Thyroid gland (tissue), 4 donors: ENCODE data around the gene IL3RA. TPM values are rescaled to one million over a fixed set of nuclear protein-coding genes. Genes with fewer than 3 reads are reported as not detected.
"Not testable (repeated sequence)": the region's sequence is repeated elsewhere in the genome, so short reads cannot be mapped to it uniquely, and the experiment has no call there.

Source experiments
- DNase-seq, 2 donors: peaks; one replicate each; pipeline ENCODE4 v3.0.0-alpha.2; 2019
- H3K27ac ChIP-seq, 3 donors: fragments of 200-600 bp; sonication (generic); 1 replicate in 2 of 3; 2 replicates in 1 of 3; pipeline ENCODE4 v1.5.1; 2016 to 2019; ENCODE audit warnings: mild to moderate bottlenecking in 1 of 3, moderate library complexity in 1 of 3
- H3K27me3 ChIP-seq: fragments of 200-600 bp; sonication (generic); one replicate; pipeline ENCODE4 v1.5.1; 2019
- H3K36me3 ChIP-seq, 2 donors: fragments of 200-600 bp; sonication (generic); one replicate each; pipeline ENCODE4 v1.5.1; 2016 to 2019
- H3K4me1 ChIP-seq, 2 donors: fragments of 200-600 bp; sonication (generic); one replicate each; pipeline ENCODE4 v1.5.1; 2017 to 2019
- H3K4me3 ChIP-seq, 3 donors: fragments of 200-600 bp; sonication (generic); replicated peaks in 1 of 3; 1 replicate in 2 of 3; 2 replicates in 1 of 3; pipeline ENCODE4 v1.5.1; 2016; ENCODE audit warnings: mild to moderate bottlenecking in 1 of 3
- H3K9me3 ChIP-seq: fragments of 200-600 bp; sonication (generic); one replicate; pipeline ENCODE4 v1.5.1; 2017
- POLR2A ChIP-seq, 2 donors: fragments of 450-650 bp; IDR thresholded peaks; one replicate each; pipeline ENCODE4 v1.6.1; 2017; ENCODE audit warnings: antibody characterized with exemption in 2 of 2, mild to moderate bottlenecking in 2 of 2, moderate library complexity in 1 of 2
- WGBS, 2 donors: methylation state at CpG; one replicate each; pipeline ENCODE4 v1.1.5; 2017; 5-methylcytosine and 5-hydroxymethylcytosine counted together
- intact Hi-C: fragments of 100-400 bp; cut with DNase I; formaldehyde crosslinking; loops from one replicate; pipeline ENCODE4 v1.15.1; 2023
- total RNA-seq, 4 donors: library from RNA; depleted of rRNA; stranded (reverse); fragments of >200 nt; gene quantifications; one replicate each; pipeline ENCODE4 v1.2.3, GENCODE V29; 2016
- TF ChIP-seq, protein P1 (sequence below), 6 experiments: fragments of 200-600 bp in 3 of 6; fragments of 450-650 bp in 3 of 6; sonication (generic) in 3 of 6; IDR thresholded peaks; one replicate each; pipeline ENCODE4 v1.5.1; 2016 to 2019; ENCODE audit warnings: antibody characterized with exemption in 6 of 6, mild to moderate bottlenecking in 2 of 6, inconsistent platforms in 1 of 6, moderate library complexity in 1 of 6

Gene IL3RA
- total RNA-seq, 4 donors from 2014 or later, result 0.89 to 4.5 (median 3.3) TPM

DNA sequence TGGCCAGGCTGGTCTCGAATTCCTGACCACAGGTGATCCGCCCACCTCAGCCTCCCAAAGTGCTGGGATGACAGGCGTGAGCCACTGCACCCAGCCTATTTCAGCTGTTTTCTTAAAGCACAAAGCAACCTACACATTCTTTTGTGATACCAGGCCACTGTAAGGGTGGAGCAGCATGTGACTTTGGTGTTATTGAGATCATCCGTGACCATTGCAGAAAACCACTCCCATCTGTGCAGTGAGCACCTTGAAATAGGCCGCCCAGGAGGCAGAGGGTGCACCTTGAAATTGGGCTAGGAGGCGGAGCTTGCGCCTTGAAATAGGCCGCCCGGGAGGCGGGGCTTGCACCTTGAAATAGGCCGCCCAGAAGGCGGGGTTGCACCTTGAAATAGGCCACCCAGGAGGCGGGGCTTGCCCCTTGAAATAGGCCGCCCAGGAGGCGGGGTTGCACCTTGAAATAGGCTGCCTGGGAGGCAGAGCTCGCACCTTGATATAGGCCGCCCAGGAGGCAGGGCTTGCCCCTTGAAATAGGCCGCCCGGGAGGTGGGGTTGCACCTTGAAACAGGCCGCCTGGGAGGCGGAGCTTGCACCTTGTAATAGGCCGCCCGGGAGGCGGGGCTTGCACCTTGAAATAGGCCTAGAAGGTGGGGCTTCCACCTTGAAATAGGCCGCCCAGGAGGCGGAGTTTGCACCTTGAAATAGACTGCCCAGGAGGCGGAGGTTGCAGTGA is 64.3 kb downstream of the IL3RA start:
- DNase-seq, result no peak
- Histone ChIP-seq H3K36me3 (peaks cover 19 to 21% of the 10 kb centered on the region in 2 donors), H3K27ac (no peak overlapping the region), H3K27me3 (no peaks in the 10 kb centered on the region), H3K4me3 (no peak overlapping the region), H3K4me1 (no peaks in the 10 kb centered on the region), H3K9me3 (no peaks in the 10 kb centered on the region)
- intact Hi-C loops, result no loop called here
- 90 to 91% methylated on average over 22 to 27 of the region's 27 CpGs for WGBS, 2 donors
- TF ChIP-seq, protein P1, sequence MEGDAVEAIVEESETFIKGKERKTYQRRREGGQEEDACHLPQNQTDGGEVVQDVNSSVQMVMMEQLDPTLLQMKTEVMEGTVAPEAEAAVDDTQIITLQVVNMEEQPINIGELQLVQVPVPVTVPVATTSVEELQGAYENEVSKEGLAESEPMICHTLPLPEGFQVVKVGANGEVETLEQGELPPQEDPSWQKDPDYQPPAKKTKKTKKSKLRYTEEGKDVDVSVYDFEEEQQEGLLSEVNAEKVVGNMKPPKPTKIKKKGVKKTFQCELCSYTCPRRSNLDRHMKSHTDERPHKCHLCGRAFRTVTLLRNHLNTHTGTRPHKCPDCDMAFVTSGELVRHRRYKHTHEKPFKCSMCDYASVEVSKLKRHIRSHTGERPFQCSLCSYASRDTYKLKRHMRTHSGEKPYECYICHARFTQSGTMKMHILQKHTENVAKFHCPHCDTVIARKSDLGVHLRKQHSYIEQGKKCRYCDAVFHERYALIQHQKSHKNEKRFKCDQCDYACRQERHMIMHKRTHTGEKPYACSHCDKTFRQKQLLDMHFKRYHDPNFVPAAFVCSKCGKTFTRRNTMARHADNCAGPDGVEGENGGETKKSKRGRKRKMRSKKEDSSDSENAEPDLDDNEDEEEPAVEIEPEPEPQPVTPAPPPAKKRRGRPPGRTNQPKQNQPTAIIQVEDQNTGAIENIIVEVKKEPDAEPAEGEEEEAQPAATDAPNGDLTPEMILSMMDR (IDR thresholded peaks at IDR 0.05), result no peak
- TF ChIP-seq POLR2A (IDR thresholded peaks at IDR 0.05), result no peak

DNA sequence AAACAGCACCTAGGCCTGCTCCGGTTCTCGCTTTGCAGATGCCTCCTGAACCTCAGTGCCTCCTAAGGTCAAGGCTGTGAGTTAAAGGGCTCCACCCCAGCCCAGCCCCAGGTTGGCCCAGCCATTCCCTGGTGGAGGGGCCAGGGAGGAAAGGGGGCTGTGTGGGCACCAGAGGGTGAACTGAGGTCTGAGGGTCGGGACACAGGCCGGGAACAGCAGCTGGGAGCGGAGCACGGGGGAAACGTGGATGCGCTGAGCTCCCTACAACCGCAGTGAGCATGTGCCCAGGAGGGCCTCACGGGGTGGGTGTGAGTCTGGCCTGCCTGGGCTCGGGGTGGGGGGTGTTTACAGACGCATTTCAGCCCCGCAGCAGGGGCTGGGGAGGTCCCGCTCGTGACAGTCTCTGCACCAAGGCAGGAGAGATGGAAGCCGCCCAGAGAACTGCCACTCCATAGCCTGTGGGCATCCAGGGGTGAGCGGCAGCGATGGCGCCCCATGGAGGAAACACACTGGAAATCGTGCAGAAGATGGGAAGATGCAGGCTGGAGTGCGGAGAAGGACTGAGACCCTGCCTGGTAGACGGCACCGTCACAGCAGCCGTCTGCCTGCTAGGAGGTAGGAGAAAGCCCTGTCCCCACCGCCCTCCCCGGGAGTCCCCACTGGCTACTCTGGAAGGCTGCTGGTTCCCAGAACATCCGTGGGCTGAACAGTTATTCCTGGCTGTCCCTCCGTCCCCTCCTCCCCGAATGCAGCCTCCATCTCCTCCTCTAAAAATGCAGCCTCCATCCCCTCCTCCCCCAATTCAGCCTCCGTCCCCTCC is 65.2 kb downstream of the IL3RA start:
- intact Hi-C loops, result no loop called here
- TF ChIP-seq, protein P1 (IDR thresholded peaks at IDR 0.05), result no peak
- TF ChIP-seq POLR2A (IDR thresholded peaks at IDR 0.05), result no peak
- no peak overlapping the region for H3K4me3 ChIP-seq
- no peaks in the 10 kb centered on the region for H3K27me3 ChIP-seq
- peaks cover 19 to 29% of the 10 kb centered on the region in 2 donors for H3K36me3 ChIP-seq
- WGBS, 2 donors, result 92 to 93% methylated on average over 30 of the region's 30 CpGs
- H3K4me1 ChIP-seq, result no peaks in the 10 kb centered on the region
- DNase-seq, result no peak
- no peak overlapping the region for H3K27ac ChIP-seq
- no peaks in the 10 kb centered on the region for H3K9me3 ChIP-seq

DNA sequence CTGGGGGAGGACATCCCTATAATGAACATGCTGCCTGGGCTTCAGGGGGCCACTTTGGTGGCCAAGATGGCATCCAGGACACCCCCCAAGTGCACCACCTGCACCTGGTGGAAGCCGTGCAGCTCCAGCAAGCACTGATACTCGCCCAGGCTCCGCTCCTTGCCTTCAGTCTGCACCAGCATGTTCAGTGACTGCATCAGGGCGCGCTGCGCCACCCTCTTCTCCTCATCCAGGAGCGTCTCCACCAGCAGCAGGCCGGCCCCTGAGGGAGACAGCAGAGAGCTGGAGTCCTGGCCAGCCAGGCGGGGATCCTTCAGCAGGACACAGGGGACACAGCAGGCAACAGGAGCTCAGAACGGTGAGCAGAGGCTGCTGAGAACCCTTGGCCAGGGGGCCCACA is 66.6 kb downstream of the IL3RA start:
- Histone ChIP-seq H3K4me1 (no peaks in the 10 kb centered on the region), H3K27me3 (no peaks in the 10 kb centered on the region), H3K9me3 (no peaks in the 10 kb centered on the region), H3K4me3 (no peak overlapping the region), H3K36me3 (peaks cover 28 to 34% of the 10 kb centered on the region in 2 donors), H3K27ac (no peak overlapping the region)
- no peak for TF ChIP-seq POLR2A (IDR thresholded peaks at IDR 0.05)
- TF ChIP-seq, protein P1 (IDR thresholded peaks at IDR 0.05), result no peak
- intact Hi-C loops, result no loop called here
- WGBS, 2 donors, result 96% methylated on average over 3 to 10 of the region's 10 CpGs
- DNase-seq, result no peak

DNA sequence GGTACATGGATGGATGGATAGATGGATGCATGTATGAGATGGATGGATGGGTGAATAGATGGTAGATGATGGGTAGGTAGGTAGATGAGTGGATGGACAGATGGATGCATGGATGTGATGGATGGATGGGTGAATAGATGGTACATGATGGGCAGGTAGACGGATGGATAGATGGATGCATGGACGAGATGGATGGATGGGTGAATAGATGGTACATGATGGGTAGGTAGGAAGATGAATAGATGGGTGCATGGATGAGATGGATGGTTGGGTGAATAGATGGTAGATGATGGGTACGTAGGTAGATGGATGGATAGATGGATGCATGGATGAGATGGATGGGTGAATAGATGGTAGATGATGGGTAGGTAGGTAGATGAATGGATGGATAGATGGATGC is 67.3 kb downstream of the IL3RA start:
- WGBS, 2 donors, result 94 to 96% methylated on average over 3 of the region's 3 CpGs
- H3K4me1 ChIP-seq, H3K4me3 ChIP-seq, H3K27me3 ChIP-seq, H3K9me3 ChIP-seq, H3K27ac ChIP-seq, DNase-seq, intact Hi-C loops: not testable (repeated sequence)
- peaks cover 28 to 34% of the 10 kb centered on the region in 2 donors for H3K36me3 ChIP-seq

DNA sequence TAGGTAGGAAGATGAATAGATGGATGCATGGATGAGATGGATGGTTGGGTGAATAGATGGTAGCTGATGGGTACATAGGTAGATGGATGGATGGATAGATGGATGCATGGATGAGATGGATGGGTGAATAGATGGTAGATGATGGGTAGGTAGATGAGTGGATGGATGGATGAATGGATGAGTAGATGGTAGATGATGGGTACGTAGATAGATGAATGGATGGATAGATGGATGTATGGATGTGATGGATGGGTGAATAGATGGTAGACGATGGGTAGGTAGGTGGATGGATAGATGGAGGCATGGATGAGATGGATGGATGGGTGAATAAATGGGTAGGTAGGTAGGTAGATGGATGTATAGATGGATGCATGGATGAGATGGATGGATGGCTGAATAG is 69.2 kb downstream of the IL3RA start:
- H3K9me3 ChIP-seq, H3K4me1 ChIP-seq, DNase-seq, H3K27me3 ChIP-seq, H3K27ac ChIP-seq, intact Hi-C loops, H3K4me3 ChIP-seq: not testable (repeated sequence)
- 67 to 94% methylated on average over 2 of the region's 2 CpGs for WGBS, 2 donors
- H3K36me3 ChIP-seq, result peaks cover 28 to 34% of the 10 kb centered on the region in 2 donors

DNA sequence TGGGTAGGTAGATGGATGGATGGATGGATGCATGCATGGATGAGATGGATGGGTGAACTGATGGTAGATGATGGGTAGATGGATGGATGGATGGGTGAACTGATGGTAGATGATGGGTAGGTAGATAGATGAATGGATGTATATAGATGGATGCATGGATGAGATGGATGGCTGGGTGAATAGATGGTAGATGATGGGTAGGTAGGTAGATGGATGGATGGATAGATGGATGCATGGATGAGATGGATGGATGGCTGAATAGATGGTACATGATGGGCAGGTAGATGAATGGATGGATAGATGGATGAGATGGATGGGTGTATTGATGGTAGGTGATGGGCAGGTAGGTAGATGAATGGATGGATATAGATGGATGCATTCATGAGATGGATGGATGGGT is 70.5 kb downstream of the IL3RA start:
- no peak overlapping the region for H3K27ac ChIP-seq
- no peaks in the 10 kb centered on the region for H3K9me3 ChIP-seq
- TF ChIP-seq, protein P1 (IDR thresholded peaks at IDR 0.05), result no peak
- no peak for TF ChIP-seq POLR2A (IDR thresholded peaks at IDR 0.05)
- peaks cover 36 to 38% of the 10 kb centered on the region in 2 donors for H3K36me3 ChIP-seq
- intact Hi-C loops, result no loop called here
- H3K4me1 ChIP-seq, result no peaks in the 10 kb centered on the region
- no peak for DNase-seq
- H3K4me3 ChIP-seq, result no peak overlapping the region
- H3K27me3 ChIP-seq, result no peaks in the 10 kb centered on the region
